Measurements from ENCODE around the gene GFOD2. TPM values are rescaled to one million over a fixed set of nuclear protein-coding genes. Genes with fewer than 3 reads are reported as not detected.

The GFOD2 gene
- total and polyA plus RNA-seq, 2 of the 8 experiments (the other 6 are each of a cell fraction or from before 2014, with no cell fraction given), result 21.4 to 33.2 TPM

DNA sequence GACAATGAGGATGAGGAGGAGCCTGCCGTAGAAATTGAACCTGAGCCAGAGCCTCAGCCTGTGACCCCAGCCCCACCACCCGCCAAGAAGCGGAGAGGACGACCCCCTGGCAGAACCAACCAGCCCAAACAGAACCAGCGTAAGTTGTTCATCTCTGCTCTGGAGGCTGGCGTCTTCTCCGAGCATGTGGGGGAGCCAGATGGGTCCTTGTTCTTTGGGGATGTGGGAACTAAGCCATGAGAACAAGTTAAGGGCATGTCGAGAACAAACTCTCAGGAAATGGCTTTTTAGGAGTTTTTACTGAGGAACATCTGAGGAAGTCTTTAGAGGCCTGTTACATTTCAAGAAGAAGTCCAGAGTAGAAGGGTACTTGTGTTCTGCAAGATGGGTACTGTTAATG lies 82.4 kb downstream of the GFOD2 start (continued):
- TF ChIP-seq CTCF (IDR thresholded peaks at IDR 0.05; ENCODE audit: control extremely low read depth in 1 of 3, insufficient read depth in 1 of 3, low read depth in 1 of 3, low read length in 3 of 3) (no peak), CHD7 (IDR thresholded peaks at IDR 0.05; ENCODE audit: insufficient replicate concordance, low read length) (no peak), CHD1 (IDR thresholded peaks at IDR 0.05; ENCODE audit: low read depth, low read length) (no peak), SUZ12 (IDR thresholded peaks at IDR 0.05; ENCODE audit: low read length) (no peak), CBX8 (IDR thresholded peaks at IDR 0.05; ENCODE audit: borderline replicate concordance, low read depth, low read length) (no peak)

Measured in H1 (cell line).